ENCODE data around the gene RBM4.

RBM4 gene

DNA sequence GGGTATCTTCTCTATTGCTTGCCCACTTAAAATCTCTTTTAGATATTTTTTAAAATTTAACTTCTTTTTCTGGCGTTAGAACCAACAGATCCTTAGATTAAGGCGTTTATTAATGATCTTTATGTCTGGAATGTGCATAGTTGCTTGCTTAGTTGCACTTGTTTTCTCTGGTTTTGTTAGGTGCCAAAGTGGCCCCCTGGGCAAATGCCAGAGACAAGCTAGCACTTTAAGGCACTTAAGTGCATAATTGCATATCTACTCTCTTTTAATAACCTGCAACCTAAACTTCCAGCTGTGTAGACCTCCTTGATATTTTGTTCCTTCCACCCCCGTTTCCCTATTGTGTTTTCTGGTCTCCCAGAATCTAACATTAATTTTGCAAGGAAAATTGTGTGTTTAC lies 3.3 kb downstream of the RBM4 start:
- DNase-seq (ENCODE audit: low read depth), result no peak
- no peak overlapping the region; the same call in 1 of the 2 replicates for H3K4me3 ChIP-seq (ENCODE audit: low read depth, low read length)
- TF ChIP-seq, protein P1, sequence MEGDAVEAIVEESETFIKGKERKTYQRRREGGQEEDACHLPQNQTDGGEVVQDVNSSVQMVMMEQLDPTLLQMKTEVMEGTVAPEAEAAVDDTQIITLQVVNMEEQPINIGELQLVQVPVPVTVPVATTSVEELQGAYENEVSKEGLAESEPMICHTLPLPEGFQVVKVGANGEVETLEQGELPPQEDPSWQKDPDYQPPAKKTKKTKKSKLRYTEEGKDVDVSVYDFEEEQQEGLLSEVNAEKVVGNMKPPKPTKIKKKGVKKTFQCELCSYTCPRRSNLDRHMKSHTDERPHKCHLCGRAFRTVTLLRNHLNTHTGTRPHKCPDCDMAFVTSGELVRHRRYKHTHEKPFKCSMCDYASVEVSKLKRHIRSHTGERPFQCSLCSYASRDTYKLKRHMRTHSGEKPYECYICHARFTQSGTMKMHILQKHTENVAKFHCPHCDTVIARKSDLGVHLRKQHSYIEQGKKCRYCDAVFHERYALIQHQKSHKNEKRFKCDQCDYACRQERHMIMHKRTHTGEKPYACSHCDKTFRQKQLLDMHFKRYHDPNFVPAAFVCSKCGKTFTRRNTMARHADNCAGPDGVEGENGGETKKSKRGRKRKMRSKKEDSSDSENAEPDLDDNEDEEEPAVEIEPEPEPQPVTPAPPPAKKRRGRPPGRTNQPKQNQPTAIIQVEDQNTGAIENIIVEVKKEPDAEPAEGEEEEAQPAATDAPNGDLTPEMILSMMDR (IDR thresholded peaks at IDR 0.05; ENCODE audit: low read depth, low read length, missing control alignments), result no peak

- H3K4me3 ChIP-seq (ENCODE audit: low read depth, low read length), result no peak overlapping the region
- TF ChIP-seq, protein P1 (IDR thresholded peaks at IDR 0.05; ENCODE audit: low read depth, low read length, missing control alignments), result no peak
Observed at GRCh38 chr11:66643745-66644437, 5.4 kb downstream of the RBM4 start.

GRCh38 chr11:66646828-66647227 lies 8.3 kb downstream of the RBM4 start:
- no peak for DNase-seq (ENCODE audit: low read depth)
- TF ChIP-seq, protein P1 (IDR thresholded peaks at IDR 0.05; ENCODE audit: low read depth, low read length, missing control alignments), result no peak
- H3K4me3 ChIP-seq (ENCODE audit: low read depth, low read length), result no peak overlapping the region

More at GRCh38 chr11:66643745-66644437, 5.4 kb downstream of the RBM4 start:
- DNase-seq (ENCODE audit: low read depth), result no peak

DNA sequence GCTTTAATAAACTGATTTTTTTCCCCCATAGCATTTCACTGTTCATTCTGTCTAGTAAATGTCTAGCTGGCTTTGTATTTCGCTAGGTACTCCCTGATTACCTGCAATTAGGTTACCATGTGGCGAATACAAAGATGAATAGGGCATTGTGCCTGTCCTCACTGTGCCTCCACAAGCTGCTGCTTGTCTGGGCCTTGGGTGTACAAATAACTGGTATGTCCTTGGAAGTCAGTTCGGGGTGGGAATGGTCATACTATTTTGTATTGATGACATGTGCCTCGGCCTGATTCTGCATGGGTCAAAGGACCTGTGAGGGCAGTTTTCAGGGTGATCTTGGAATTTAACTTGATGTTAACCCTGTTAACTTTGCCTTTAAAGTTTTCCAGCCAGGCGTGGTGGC lies 11.4 kb downstream of the RBM4 start:
- TF ChIP-seq, protein P1 (IDR thresholded peaks at IDR 0.05; ENCODE audit: low read depth, low read length, missing control alignments), result no peak
- no peak for DNase-seq (ENCODE audit: low read depth)
- no peak overlapping the region for H3K4me3 ChIP-seq (ENCODE audit: low read depth, low read length)

DNA sequence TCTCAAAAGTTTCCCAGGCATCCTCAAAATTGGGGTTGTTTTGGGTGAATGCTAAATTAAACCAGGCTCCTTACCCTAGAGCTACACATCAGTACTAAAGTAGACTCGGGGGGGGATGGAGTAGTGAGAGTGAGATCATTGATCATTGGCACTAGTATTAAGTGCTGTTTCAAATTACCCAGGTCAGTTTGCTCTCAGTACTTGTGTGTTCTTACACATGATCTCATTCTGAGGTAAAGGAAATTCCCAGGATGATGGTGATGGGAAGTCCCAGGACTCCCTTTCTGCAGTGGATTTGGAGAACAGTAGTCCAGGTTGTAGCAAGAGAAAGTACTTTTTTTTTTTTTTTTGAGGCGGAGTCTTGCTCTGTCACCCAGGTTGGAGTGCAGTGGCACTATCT lies 12.5 kb downstream of the RBM4 start:
- DNase-seq (ENCODE audit: low read depth), result no peak
- TF ChIP-seq, protein P1 (IDR thresholded peaks at IDR 0.05; ENCODE audit: low read depth, low read length, missing control alignments), result no peak
- H3K4me3 ChIP-seq (ENCODE audit: low read depth, low read length), result no peak overlapping the region

DNA sequence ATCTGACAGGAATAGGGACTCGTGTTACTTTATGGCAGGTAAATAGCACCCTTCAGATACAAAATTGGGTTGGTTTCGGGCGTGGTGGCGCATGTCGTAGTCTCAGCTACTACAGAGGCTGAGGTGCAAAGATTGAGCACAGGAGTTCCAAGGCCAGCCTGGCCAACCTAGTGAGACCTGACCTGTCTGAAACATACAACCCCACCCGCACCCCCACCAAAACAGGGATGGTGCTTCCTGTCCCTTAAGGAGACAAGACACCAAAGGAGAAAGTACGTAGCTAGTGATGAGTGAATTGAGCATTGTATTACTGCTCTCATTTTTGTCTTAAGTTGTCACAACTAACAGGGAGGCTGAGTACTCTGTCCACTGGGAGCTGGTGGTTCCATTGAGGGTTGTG lies 14.1 kb downstream of the RBM4 start:
- no peak for DNase-seq (ENCODE audit: low read depth)
- TF ChIP-seq, protein P1 (IDR thresholded peaks at IDR 0.05; ENCODE audit: low read depth, low read length, missing control alignments), result no peak
- no peak overlapping the region for H3K4me3 ChIP-seq (ENCODE audit: low read depth, low read length)

GRCh38 chr11:66653123-66653522 lies 14.6 kb downstream of the RBM4 start:
- no peak for DNase-seq (ENCODE audit: low read depth)
- H3K4me3 ChIP-seq (ENCODE audit: low read depth, low read length), result no peak overlapping the region
- TF ChIP-seq, protein P1 (IDR thresholded peaks at IDR 0.05; ENCODE audit: low read depth, low read length, missing control alignments), result no peak
